Ovary (tissue), 9 donors: Measurements from ENCODE around the gene WBP1L. TPM values are rescaled to one million over a fixed set of nuclear protein-coding genes. Genes with fewer than 3 reads are reported as not detected.

Experiments used
- DNase-seq, 5 donors: peaks; one replicate each; pipeline ENCODE4 v3.0.0-alpha.2; 2019 to 2020
- H3K27ac ChIP-seq, 2 donors: fragments of 200-600 bp; one replicate each; pipeline versions ENCODE4 v1.5.1 to v1.8.0; 2019 to 2022
- H3K27me3 ChIP-seq: fragments of 200-600 bp; one replicate; pipeline ENCODE4 v1.8.0; 2022
- H3K36me3 ChIP-seq: fragments of 200-600 bp; sonication (generic); one replicate; pipeline ENCODE4 v1.5.1; 2019
- H3K4me1 ChIP-seq: one replicate; pipeline ENCODE4 v1.8.1; 2013; ENCODE audit warnings: mild to moderate bottlenecking, moderate library complexity; ENCODE audit not compliant: insufficient read depth
- H3K4me3 ChIP-seq: fragments of 200-600 bp; sonication (generic); one replicate; pipeline ENCODE4 v1.5.1; 2017
- H3K9me3 ChIP-seq, 2 donors: fragments of 200-600 bp in 1 of 2; sonication (generic) in 1 of 2; one replicate each; pipeline versions ENCODE4 v1.5.1 to v1.8.1; 2013 to 2019; ENCODE audit warnings: mild to moderate bottlenecking in 1 of 2, moderate library complexity in 1 of 2
- EP300 ChIP-seq: sonication (generic); formaldehyde crosslinking; IDR thresholded peaks from one replicate; pipeline ENCODE4 v1.6.1; 2017; ENCODE audit warnings: antibody characterized with exemption
- POLR2A ChIP-seq: fragments of 450-650 bp; IDR thresholded peaks from one replicate; pipeline ENCODE4 v1.6.1; 2017; ENCODE audit warnings: antibody characterized with exemption, mild to moderate bottlenecking, moderate library complexity
- WGBS, 3 donors: extraction: QIAGEN DNeasy Blood & Tissue Kit in 1 of 3; methylation state at CpG; one replicate each; pipeline versions ENCODE4 v1.1.5 to v1.1.7; 2013 to 2017; 5-methylcytosine and 5-hydroxymethylcytosine counted together
- intact Hi-C, 4 donors: fragments of 100-400 bp; cut with DNase I; formaldehyde crosslinking; loops; one replicate each; pipeline versions ENCODE4 v1.11.0 to v1.15.1; 2022 to 2023
- polyA plus RNA-seq, 2 donors: library from polyadenylated mRNA; stranded (reverse); fragments of 200-250 nt in 1 of 2; fragments of 350-450 nt in 1 of 2; fragmentation: Illumina TruSeq in 1 of 2; extraction: RNeasy Lipid Tissue Mini Kit (QIAGEN cat#74804) in 1 of 2; gene quantifications; one replicate each; pipeline ENCODE4 v1.2.3, GENCODE V29; 2013 to 2014
- total RNA-seq, 7 donors: library from RNA; depleted of rRNA in 2 of 7; stranded (reverse); fragments of >200 nt in 2 of 7; fragmentation: NEBNext Ultra II Directional in 3 of 7; extraction: Animal tissue kit (Norgen Biotek cat#: 25700) in 3 of 7; gene quantifications; one replicate each; pipeline versions ENCODE4 v1.1.0 to v1.2.4, GENCODE V29; 2016 to 2023
- TF ChIP-seq, protein P1 (sequence below), 3 donors: fragments of 450-650 bp in 2 of 3; fragments of 200-600 bp in 1 of 3; IDR thresholded peaks; one replicate each; pipeline versions ENCODE4 v1.5.1 to v1.8.0; 2016 to 2022; ENCODE audit warnings: antibody characterized with exemption in 3 of 3, mild to moderate bottlenecking in 1 of 3
- donor health status: DM: no; HTN: no; CAD: no; lungs with moderate emphysema.
- donor health status: DM: no; HTN: no; CAD: no.
- donor health status: Bipolar disorder and iron deficiency.
- donor health status: DM: yes; HTN: yes; CAD: no.
- donor health status: DM: no; HTN: no; CAD: no.
- donor health status: DM: yes; HTN: yes; CAD: no.

Gene WBP1L
- total and polyA plus RNA-seq, 9 donors: 40.6 to 71.8 (median 51.1) TPM

- intact Hi-C loops: no loop called here
- Histone ChIP-seq H3K27me3 (no peaks in the 10 kb centered on the region), H3K36me3 (no peaks in the 10 kb centered on the region), H3K4me1 (peaks cover 34% of the 10 kb centered on the region), H3K27ac (peak overlapping the region in 1 of 2 donors; percentile 70), H3K9me3 (no peaks in the 10 kb centered on the region), H3K4me3 (no peak overlapping the region)
- WGBS, 3 donors: 67 to 73% (median 67%) methylated on average over 7 of the region's 7 CpGs
- TF ChIP-seq, protein P1, sequence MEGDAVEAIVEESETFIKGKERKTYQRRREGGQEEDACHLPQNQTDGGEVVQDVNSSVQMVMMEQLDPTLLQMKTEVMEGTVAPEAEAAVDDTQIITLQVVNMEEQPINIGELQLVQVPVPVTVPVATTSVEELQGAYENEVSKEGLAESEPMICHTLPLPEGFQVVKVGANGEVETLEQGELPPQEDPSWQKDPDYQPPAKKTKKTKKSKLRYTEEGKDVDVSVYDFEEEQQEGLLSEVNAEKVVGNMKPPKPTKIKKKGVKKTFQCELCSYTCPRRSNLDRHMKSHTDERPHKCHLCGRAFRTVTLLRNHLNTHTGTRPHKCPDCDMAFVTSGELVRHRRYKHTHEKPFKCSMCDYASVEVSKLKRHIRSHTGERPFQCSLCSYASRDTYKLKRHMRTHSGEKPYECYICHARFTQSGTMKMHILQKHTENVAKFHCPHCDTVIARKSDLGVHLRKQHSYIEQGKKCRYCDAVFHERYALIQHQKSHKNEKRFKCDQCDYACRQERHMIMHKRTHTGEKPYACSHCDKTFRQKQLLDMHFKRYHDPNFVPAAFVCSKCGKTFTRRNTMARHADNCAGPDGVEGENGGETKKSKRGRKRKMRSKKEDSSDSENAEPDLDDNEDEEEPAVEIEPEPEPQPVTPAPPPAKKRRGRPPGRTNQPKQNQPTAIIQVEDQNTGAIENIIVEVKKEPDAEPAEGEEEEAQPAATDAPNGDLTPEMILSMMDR (IDR thresholded peaks at IDR 0.05): no peak
- no peak for TF ChIP-seq EP300
- no peak for TF ChIP-seq POLR2A
- DNase-seq: no peak
Measured at GRCh38 chr10:102769375-102770107, 25.8 kb downstream of the WBP1L start.

GRCh38 chr10:102770108-102770482 lies 26.3 kb downstream of the WBP1L start:
- Histone ChIP-seq H3K36me3 (no peaks in the 10 kb centered on the region), H3K4me3 (no peak overlapping the region), H3K27me3 (no peaks in the 10 kb centered on the region), H3K9me3 (no peaks in the 10 kb centered on the region), H3K4me1 (peaks cover 37% of the 10 kb centered on the region), H3K27ac (peak overlapping the region in 1 of 2 donors; percentile 70)
- WGBS, 3 donors: 56 to 75% (median 71%) methylated on average over 3 of the region's 3 CpGs
- intact Hi-C loops: no loop called here
- no peak for DNase-seq
- TF ChIP-seq EP300 (no peak), POLR2A (no peak)
- TF ChIP-seq, protein P1 (IDR thresholded peaks at IDR 0.05): no peak

- no peak overlapping the region for H3K4me3 ChIP-seq
- whole genome bisulfite sequencing, 3 donors: 9 to 30% (median 23%) methylated on average over 1 of the region's 1 CpG
- H3K27ac ChIP-seq: peak overlapping the region in 1 of 2 donors; percentile 70
- peaks cover 41% of the 10 kb centered on the region for H3K4me1 ChIP-seq
- H3K9me3 ChIP-seq: no peaks in the 10 kb centered on the region
- no peak for TF ChIP-seq EP300
- TF ChIP-seq POLR2A: no peak
- TF ChIP-seq, protein P1 (IDR thresholded peaks at IDR 0.05): no peak
- intact Hi-C loops: no loop called here
- no peaks in the 10 kb centered on the region for H3K27me3 ChIP-seq
- peak; percentile 67 to 81 (median 70) for DNase-seq
- H3K36me3 ChIP-seq: no peaks in the 10 kb centered on the region
Measured at GRCh38 chr10:102770792-102771191, 27.0 kb downstream of the WBP1L start.

- no peak overlapping the region for H3K4me3 ChIP-seq
- no peak for DNase-seq
- H3K27ac ChIP-seq: no peak overlapping the region
- H3K4me1 ChIP-seq: peaks cover 38% of the 10 kb centered on the region
- intact Hi-C loops: no loop called here
- TF ChIP-seq POLR2A (no peak), EP300 (no peak)
- 18 to 22% (median 20%) methylated on average over 1 of the region's 1 CpG for WGBS, 3 donors
- H3K9me3 ChIP-seq: no peaks in the 10 kb centered on the region
- H3K36me3 ChIP-seq: no peaks in the 10 kb centered on the region
- H3K27me3 ChIP-seq: no peaks in the 10 kb centered on the region
Measured at GRCh38 chr10:102773320-102773719, 29.6 kb downstream of the WBP1L start.

DNA sequence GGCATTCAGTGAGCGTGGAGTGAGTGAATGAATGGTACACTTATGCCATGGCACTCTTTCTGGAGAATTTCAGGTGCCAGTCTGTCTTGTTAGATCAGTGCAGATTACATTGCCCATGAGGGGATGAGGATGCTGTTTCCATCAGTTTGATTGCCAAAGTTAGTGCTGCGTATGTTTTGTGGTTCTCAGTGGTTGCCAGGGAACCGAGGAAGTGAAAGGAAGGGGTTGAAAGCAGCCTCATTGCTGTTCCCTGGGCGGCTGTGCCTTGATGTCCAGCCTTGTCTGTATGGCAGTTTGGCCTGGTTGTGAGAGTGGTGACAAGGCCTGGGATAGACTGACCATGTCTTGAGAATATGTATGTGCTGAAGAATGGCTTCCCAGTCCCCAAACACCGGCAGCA lies 30.2 kb downstream of the WBP1L start:
- no peaks in the 10 kb centered on the region for H3K27me3 ChIP-seq
- H3K27ac ChIP-seq: peak overlapping the region; percentile 67 to 89
- no peaks in the 10 kb centered on the region for H3K36me3 ChIP-seq
- H3K4me3 ChIP-seq: no peak overlapping the region
- DNase-seq: peak in 2 of 5 donors; percentile 35 to 38
- intact Hi-C loops: no loop called here
- peaks cover 39% of the 10 kb centered on the region for H3K4me1 ChIP-seq
- TF ChIP-seq POLR2A: no peak
- no peak for TF ChIP-seq EP300
- TF ChIP-seq, protein P1 (IDR thresholded peaks at IDR 0.05): no peak
- H3K9me3 ChIP-seq: no peaks in the 10 kb centered on the region
- WGBS, 3 donors: 59 to 78% (median 74%) methylated on average over 5 of the region's 5 CpGs
